K562 (cell line): ENCODE measurements around the gene DNAJB14. TPM values are rescaled to one million over a fixed set of nuclear protein-coding genes. Genes with fewer than 3 reads are reported as not detected.

Experiments used
- ATAC-seq: fragments of 200-7000 bp; cut with Tn5 transposase; 3 replicates; pipeline ENCODE4 v1.9.1; 2020; ENCODE audit warnings: moderate library complexity
- BruUV-seq: library from RNA; stranded (reverse); fragments of 400-500 nt; replicated peaks from 2 replicates; lab custom pipeline; 2021; lab: Mats Ljungman, UMichigan
- CTCF ChIA-PET: fragments of 300-600 bp; formaldehyde crosslinking; extraction: SDS; loops from one replicate; lab custom pipeline; 2021; ENCODE audit warnings: low intra/inter-chr PET ratio; lab: Yijun Ruan, JAX
- POLR2A ChIA-PET: fragments of 300-600, 350-650 bp; sonication (Branson Sonifier 250); formaldehyde crosslinking; extraction: SDS; loops from one replicate; lab custom pipeline; 2021; ENCODE audit warnings: antibody characterized with exemption, inconsistent platforms; lab: Yijun Ruan, JAX
- DNase-seq, 4 experiments: peaks; one replicate each; pipeline versions ENCODE4 v3.0.0 to v3.0.0-alpha.2; 2011 to 2018; ENCODE audit warnings: low spot score in 3 of 4, mixed read lengths in 3 of 4; ENCODE audit errors: extremely low read depth in 1 of 4
- FAIRE-seq: peaks from 2 replicates; lab custom pipeline; 2011; peaks lifted over from hg19 to GRCh38; lab: Jason Lieb, UNC
- H2AFZ ChIP-seq: 2 replicates; pipeline ENCODE4 v1.6.0; 2011; ENCODE audit warnings: low read depth, low read length, control low read depth, inconsistent platforms
- H3K27ac ChIP-seq: fragments of 200-600 bp; 3 replicates; pipeline ENCODE4 v1.8.0; 2011; ENCODE audit warnings: low read depth, mild to moderate bottlenecking, control low read depth, inconsistent platforms, low read length, moderate library complexity, mixed read lengths; ENCODE audit errors: extremely low read depth
- H3K27me3 ChIP-seq, 2 experiments: fragments of 300-600 bp in 1 of 2; 2 replicates in 1 of 2; 3 replicates in 1 of 2; pipeline versions ENCODE4 v1.6.0 to v1.8.0; 2011; ENCODE audit warnings: inconsistent platforms in 2 of 2, low read length in 2 of 2, mild to moderate bottlenecking in 1 of 2, mixed read lengths in 1 of 2, moderate library complexity in 1 of 2; ENCODE audit not compliant: control insufficient read depth in 2 of 2, insufficient read depth in 2 of 2
- H3K36me3 ChIP-seq: fragments of 300-600 bp; 3 replicates; pipeline ENCODE4 v1.8.0; 2011; ENCODE audit warnings: mild to moderate bottlenecking, low read length, inconsistent platforms; ENCODE audit not compliant: control insufficient read depth, insufficient read depth
- H3K4me1 ChIP-seq, 2 experiments: fragments of 200-600 bp in 1 of 2; replicated peaks in 1 of 2; 2 replicates in 1 of 2; 3 replicates in 1 of 2; pipeline versions ENCODE4 v1.5.1 to v1.8.0; 2011; ENCODE audit warnings: inconsistent platforms in 2 of 2, low read length in 2 of 2, mild to moderate bottlenecking in 1 of 2, mixed read lengths in 1 of 2, moderate library complexity in 1 of 2; ENCODE audit not compliant: control insufficient read depth in 2 of 2, insufficient read depth in 2 of 2
- H3K4me2 ChIP-seq: 2 replicates; pipeline ENCODE4 v1.6.1; 2011; ENCODE audit warnings: low read length, control low read depth, inconsistent platforms, mixed read lengths; ENCODE audit not compliant: insufficient read depth
- H3K4me3 ChIP-seq: fragments of 200-600 bp; sonication (generic), shearing (Covaris generic); 2 replicates; pipeline ENCODE4 v1.5.1; 2016; ENCODE audit warnings: control low read depth, inconsistent platforms
- H3K79me2 ChIP-seq: fragments of 200-600 bp; 3 replicates; pipeline ENCODE4 v1.8.0; 2011; ENCODE audit warnings: low read length, inconsistent platforms; ENCODE audit not compliant: control insufficient read depth, insufficient read depth
- H3K9ac ChIP-seq, 2 experiments: 2 replicates each; pipeline versions ENCODE4 v1.6.0 to v1.6.1; 2011; ENCODE audit warnings: low read depth in 2 of 2, low read length in 2 of 2, control low read depth in 1 of 2, inconsistent platforms in 1 of 2, mild to moderate bottlenecking in 1 of 2, mixed read lengths in 1 of 2; ENCODE audit not compliant: insufficient read depth in 1 of 2
- H3K9me1 ChIP-seq: one replicate; pipeline ENCODE4 v1.6.0; 2011; ENCODE audit warnings: inconsistent platforms, mild to moderate bottlenecking, low read length, moderate library complexity; ENCODE audit not compliant: control insufficient read depth, insufficient read depth
- H3K9me3 ChIP-seq: replicated peaks from 2 replicates; pipeline ENCODE4 v1.5.1; 2011; ENCODE audit warnings: low read depth, low read length, inconsistent platforms; ENCODE audit not compliant: control insufficient read depth, insufficient read depth
- H4K20me1 ChIP-seq: replicated peaks from 2 replicates; pipeline ENCODE4 v1.6.1; 2011; ENCODE audit warnings: low read length, inconsistent platforms, mixed read lengths; ENCODE audit not compliant: control insufficient read depth, insufficient read depth
- ARID3A ChIP-seq: IDR thresholded peaks from 2 replicates; pipeline ENCODE4 v1.6.1; 2012; ENCODE audit warnings: low read depth, low read length, improper control_type of control experiment, borderline replicate concordance
- ASH1L ChIP-seq: fragments of 450-650 bp; IDR thresholded peaks from 2 replicates; pipeline ENCODE4 v1.6.1; 2018; ENCODE audit warnings: borderline replicate concordance, mild to moderate bottlenecking, low read depth; ENCODE audit not compliant: partially characterized antibody
- ATF2 ChIP-seq: sonication (generic); formaldehyde crosslinking; IDR thresholded peaks from 2 replicates; pipeline ENCODE4 v1.8.1; 2022; ENCODE audit warnings: missing genetic modification reagents
- HDAC6 ChIP-seq: IDR thresholded peaks from 2 replicates; pipeline ENCODE4 v1.6.1; 2012; ENCODE audit warnings: low read depth, mild to moderate bottlenecking, control low read depth, inconsistent platforms, low read length, moderate library complexity
- MLX ChIP-seq, 2 experiments: fragments of 450-650 bp in 1 of 2; sonication (generic) in 1 of 2; formaldehyde crosslinking; conservative IDR thresholded peaks; 2 replicates each; pipeline versions ENCODE4 v1.4.0 to v1.8.1; 2020 to 2022; ENCODE audit warnings: mild to moderate bottlenecking in 1 of 2, missing genetic modification reagents in 1 of 2
- NCOA2 ChIP-seq, 2 experiments: fragments of 450-650 bp; IDR thresholded peaks; 2 replicates each; pipeline ENCODE4 v1.6.1; 2018; ENCODE audit warnings: mild to moderate bottlenecking in 2 of 2, moderate library complexity in 1 of 2; ENCODE audit not compliant: partially characterized antibody in 2 of 2
- NFIX ChIP-seq: fragments of 250-450 bp; sonication (Bioruptor Pico); IDR thresholded peaks from 2 replicates; pipeline ENCODE4 v1.4.0; 2020; ENCODE audit warnings: low read depth, mild to moderate bottlenecking, moderate library complexity
- ZNF518B ChIP-seq: fragments of 250-450 bp; sonication (Bioruptor Pico); IDR thresholded peaks from 2 replicates; pipeline ENCODE4 v1.5.0; 2021; ENCODE audit warnings: mild to moderate bottlenecking, moderate library complexity
- WGBS: fragments of 100-300 bp; shearing (Covaris generic); methylation state at CpG from one replicate; pipeline ENCODE4 v1.1.6; 2016; ENCODE audit warnings: low coverage, mixed read lengths; ENCODE audit not compliant: insufficient coverage; ENCODE audit errors: missing lambda C conversion rate; 5-methylcytosine and 5-hydroxymethylcytosine counted together
- in situ Hi-C: fragments of 300-500 bp; cut with MboI; formaldehyde crosslinking; loops from 4 replicates; pipeline ENCODE4 v1.15.0; 2018; ENCODE audit warnings: inconsistent platforms, mixed read lengths
- intact Hi-C: fragments of 100-400 bp; cut with micrococcal nuclease; formaldehyde crosslinking; loops from 2 replicates; pipeline ENCODE4 v1.14.2; 2022
- polyA plus RNA-seq, 8 experiments: library from polyadenylated mRNA; depleted of rRNA in 4 of 8; stranded (reverse) in 5 of 8; unstranded in 3 of 8; fragments of >200 nt; fragmentation: Nextera tagmentation in 2 of 8; fragmentation: Illumina TruSeq in 1 of 8; extraction: Ambion mirVana in 2 of 8; extraction: Trizol in 1 of 8; gene quantifications; 2 replicates each; pipeline versions ENCODE4 v1.2.1 to v1.2.3, GENCODE V29; 2011 to 2014; ENCODE audit warnings: inconsistent platforms in 1 of 8, missing spikeins in 1 of 8
- total RNA-seq, 7 experiments: library from RNA; depleted of rRNA in 6 of 7; stranded (reverse); fragments of >200 nt in 6 of 7; fragmentation: Illumina TruSeq in 2 of 7; extraction: Trizol in 2 of 7; gene quantifications; 2 replicates each; pipeline versions ENCODE4 v1.2.1 to v1.2.3, GENCODE V29; 2011 to 2021; ENCODE audit warnings: low replicate concordance in 1 of 7

The DNAJB14 gene
- total and polyA plus RNA-seq, 9 of the 15 experiments (the other 6 are each of a cell fraction or from before 2014, with no cell fraction given), result 5.5 to 28.0 (median 12.7) TPM

- TF ChIP-seq ZNF518B (CRISPR knock-in tag), result no peak
- no peak for TF ChIP-seq NFIX
- TF ChIP-seq ARID3A, result no peak
These were observed 90.7 kb downstream of the DNAJB14 start (continued) for GRCh38 chr4:99855678-99856077.

- no peak for DNase-seq
- Histone ChIP-seq H3K4me1 (peaks cover 0 to 12% of the 10 kb centered on the region in 2 experiments; a peak in 2 of 5 replicates), H3K9me1 (no peaks in the 10 kb centered on the region), H4K20me1 (no peaks in the 10 kb centered on the region), H3K4me2 (no peak overlapping the region), H3K27me3 (no peaks in the 10 kb centered on the region), H3K4me3 (no peak overlapping the region), H3K79me2 (no peaks in the 10 kb centered on the region), H2AFZ (no peak overlapping the region), H3K36me3 (no peaks in the 10 kb centered on the region; the same call in 2 of the 3 replicates), H3K27ac (no peak overlapping the region), H3K9ac (no peak overlapping the region), H3K9me3 (no peaks in the 10 kb centered on the region)
- CTCF ChIA-PET, result no interaction called here
- intact Hi-C loops (no loop called here), in situ Hi-C loops (no loop called here)
- POLR2A ChIA-PET, result interaction anchor here (0.6 to 1.0 kb wide), 3 partner anchors 8 to 11 kb away, joined by 3 to 4 read pairs (median 3); no protein-coding TSS in a partner anchor
- FAIRE-seq, result no peak
- ATAC-seq, result no peak
- 17% methylated on average over 1 of the region's 1 CpG for WGBS
- no TSS peak for BruUV-seq
- TF ChIP-seq HDAC6 (no peak), MLX (CRISPR knock-in tag; conservative IDR thresholded peaks at IDR 0.05) (no peak), ATF2 (CRISPR knock-in tag) (no peak), NCOA2 (IDR thresholded peaks at IDR 0.05; ENCODE audit: partially characterized antibody in 2 of 2) (no peak), ASH1L (no peak)
These were observed 92.4 kb downstream of the DNAJB14 start for GRCh38 chr4:99853999-99854398.
